ENCODE data around the gene TRIP13.

The TRIP13 gene

GRCh38 chr5:856531-857425, 35.9 kb upstream of the TRIP13 start (continued):
- TF ChIP-seq ZNF366 (tag by site-specific recombination; conservative IDR thresholded peaks at IDR 0.05) (no peak), GLI4 (tag by site-specific recombination; IDR thresholded peaks at IDR 0.05) (no peak; the same call in none of the 2 replicates), ZXDB (tag by site-specific recombination; IDR thresholded peaks at IDR 0.05) (no peak), ZNF391 (tag by site-specific recombination; IDR thresholded peaks at IDR 0.05; ENCODE audit: borderline replicate concordance, low read depth) (peak; percentile 10; the same call in 1 of the 2 replicates), HIC1 (tag by site-specific recombination; IDR thresholded peaks at IDR 0.05) (no peak), ZFP37 (tag by site-specific recombination; IDR thresholded peaks at IDR 0.05) (no peak), ZNF394 (tag by site-specific recombination; IDR thresholded peaks at IDR 0.05; ENCODE audit: borderline replicate concordance) (no peak), ZNF133 (tag by site-specific recombination; IDR thresholded peaks at IDR 0.05) (no peak), ZNF843 (tag by site-specific recombination; IDR thresholded peaks at IDR 0.05) (no peak), ZNF211 (tag by site-specific recombination; IDR thresholded peaks at IDR 0.05; ENCODE audit: low read depth) (no peak), ZNF19 (tag by site-specific recombination; IDR thresholded peaks at IDR 0.05; ENCODE audit: low read depth) (no peak), ZFP69B (tag by site-specific recombination; IDR thresholded peaks at IDR 0.05) (0 out of 2 replicates have a peak, but pooled peaks have one; percentile 28), ZNF555 (tag by site-specific recombination; conservative IDR thresholded peaks at IDR 0.05) (no peak), MZF1 (tag by site-specific recombination; IDR thresholded peaks at IDR 0.05; ENCODE audit: borderline replicate concordance) (no peak), RBAK (tag by site-specific recombination; IDR thresholded peaks at IDR 0.05) (no peak), ZNF16 (tag by site-specific recombination; IDR thresholded peaks at IDR 0.05; ENCODE audit: low read depth) (no peak; the same call in 1 of the 2 replicates), CTCF (tag by site-specific recombination; IDR thresholded peaks at IDR 0.05) (no peak), ZNF155 (tag by site-specific recombination; IDR thresholded peaks at IDR 0.05) (no peak), IKZF3 (tag by site-specific recombination; IDR thresholded peaks at IDR 0.05) (no peak), ZNF777 (tag by site-specific recombination; IDR thresholded peaks at IDR 0.05; ENCODE audit: borderline replicate concordance) (no peak), ZNF660 (tag by site-specific recombination; IDR thresholded peaks at IDR 0.05) (no peak), KLF8 (tag by site-specific recombination; IDR thresholded peaks at IDR 0.05) (no peak), ZNF501 (tag by site-specific recombination; IDR thresholded peaks at IDR 0.05) (no peak; the same call in 1 of the 2 replicates), ZNF610 (tag by site-specific recombination; IDR thresholded peaks at IDR 0.05; ENCODE audit: borderline replicate concordance) (no peak), ZNF561 (tag by site-specific recombination; IDR thresholded peaks at IDR 0.05; ENCODE audit: borderline replicate concordance) (no peak), ZNF747 (tag by site-specific recombination; IDR thresholded peaks at IDR 0.05) (no peak), ZNF24 (tag by site-specific recombination; IDR thresholded peaks at IDR 0.05) (no peak), GFI1B (tag by site-specific recombination; IDR thresholded peaks at IDR 0.05) (no peak)
- TF ChIP-seq, protein P1, sequence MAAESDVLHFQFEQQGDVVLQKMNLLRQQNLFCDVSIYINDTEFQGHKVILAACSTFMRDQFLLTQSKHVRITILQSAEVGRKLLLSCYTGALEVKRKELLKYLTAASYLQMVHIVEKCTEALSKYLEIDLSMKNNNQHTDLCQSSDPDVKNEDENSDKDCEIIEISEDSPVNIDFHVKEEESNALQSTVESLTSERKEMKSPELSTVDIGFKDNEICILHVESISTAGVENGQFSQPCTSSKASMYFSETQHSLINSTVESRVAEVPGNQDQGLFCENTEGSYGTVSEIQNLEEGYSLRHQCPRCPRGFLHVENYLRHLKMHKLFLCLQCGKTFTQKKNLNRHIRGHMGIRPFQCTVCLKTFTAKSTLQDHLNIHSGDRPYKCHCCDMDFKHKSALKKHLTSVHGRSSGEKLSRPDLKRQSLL (tag by site-specific recombination; IDR thresholded peaks at IDR 0.05) = no peak
- TF ChIP-seq, protein P2, sequence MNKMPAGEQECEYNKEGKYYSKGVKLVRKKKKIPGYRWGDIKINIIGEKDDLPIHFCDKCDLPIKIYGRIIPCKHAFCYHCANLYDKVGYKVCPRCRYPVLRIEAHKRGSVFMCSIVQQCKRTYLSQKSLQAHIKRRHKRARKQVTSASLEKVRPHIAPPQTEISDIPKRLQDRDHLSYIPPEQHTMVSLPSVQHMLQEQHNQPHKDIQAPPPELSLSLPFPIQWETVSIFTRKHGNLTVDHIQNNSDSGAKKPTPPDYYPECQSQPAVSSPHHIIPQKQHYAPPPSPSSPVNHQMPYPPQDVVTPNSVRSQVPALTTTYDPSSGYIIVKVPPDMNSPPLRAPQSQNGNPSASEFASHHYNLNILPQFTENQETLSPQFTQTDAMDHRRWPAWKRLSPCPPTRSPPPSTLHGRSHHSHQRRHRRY (tag by site-specific recombination; IDR thresholded peaks at IDR 0.05) = no peak

All from HEK293 (cell line).